Transverse colon (tissue), 4 donors: ENCODE data around the gene CFI. TPM values are rescaled to one million over a fixed set of nuclear protein-coding genes. Genes with fewer than 3 reads are reported as not detected.

Experiments used
- DNase-seq: peaks from one replicate; pipeline ENCODE4 v3.0.0-alpha.2; 2019
- H3K27ac ChIP-seq, 4 donors: fragments of 200-600 bp; sonication (generic); 2 replicates each; pipeline ENCODE4 v1.5.1; 2016 to 2018; ENCODE audit warnings: inconsistent platforms in 4 of 4
- H3K27me3 ChIP-seq: fragments of 200-600 bp; sonication (generic); 2 replicates; pipeline ENCODE4 v1.5.1; 2017; ENCODE audit warnings: inconsistent platforms
- H3K36me3 ChIP-seq, 4 donors: fragments of 200-600 bp; sonication (generic); 2 replicates each; pipeline ENCODE4 v1.5.1; 2017 to 2019; ENCODE audit warnings: inconsistent platforms in 4 of 4
- H3K4me1 ChIP-seq, 4 donors: fragments of 200-600 bp; sonication (generic); 2 replicates each; pipeline ENCODE4 v1.5.1; 2017 to 2020; ENCODE audit warnings: inconsistent platforms in 4 of 4
- H3K4me3 ChIP-seq, 4 donors: fragments of 200-600 bp; sonication (generic); 1 replicate in 1 of 4; 2 replicates in 3 of 4; pipeline versions ENCODE4 v1.5.1 to v1.6.1; 2017 to 2019; ENCODE audit warnings: inconsistent platforms in 4 of 4
- H3K9me3 ChIP-seq, 2 donors: fragments of 200-600 bp; sonication (generic); 2 replicates each; pipeline ENCODE4 v1.5.1; 2017 to 2019; ENCODE audit warnings: inconsistent platforms in 2 of 2
- CTCF ChIP-seq, 5 experiments: fragments of 200-600 bp in 3 of 5; fragments of 450-650 bp in 2 of 5; sonication (generic) in 3 of 5; IDR thresholded peaks; 1 replicate in 2 of 5; 2 replicates in 3 of 5; pipeline ENCODE4 v1.5.1; 2016 to 2017; ENCODE audit warnings: antibody characterized with exemption in 5 of 5, inconsistent platforms in 3 of 5, mild to moderate bottlenecking in 2 of 5, moderate library complexity in 1 of 5
- EP300 ChIP-seq: sonication (generic); formaldehyde crosslinking; IDR thresholded peaks from one replicate; pipeline ENCODE4 v1.6.1; 2017; ENCODE audit warnings: antibody characterized with exemption, low read depth
- POLR2A ChIP-seq: fragments of 450-650 bp; IDR thresholded peaks from one replicate; pipeline ENCODE4 v1.6.1; 2016; ENCODE audit warnings: antibody characterized with exemption, mild to moderate bottlenecking, moderate library complexity
- POLR2AphosphoS5 ChIP-seq, 3 donors: sonication (generic); formaldehyde crosslinking; IDR thresholded peaks; one replicate each; pipeline ENCODE4 v1.6.1; 2016; ENCODE audit warnings: antibody characterized with exemption in 3 of 3
- WGBS, 2 donors: methylation state at CpG; one replicate each; pipeline ENCODE4 v1.1.5; 2018; ENCODE audit warnings: low coverage in 1 of 2; 5-methylcytosine and 5-hydroxymethylcytosine counted together
- in situ Hi-C, 4 donors: fragments of 200-750 bp; cut with MboI; loops; one replicate each; pipeline versions ENCODE4 v1.15.0 to v1.15.1; 2017; ENCODE audit warnings: low sequenced_read_pairs in 3 of 4, low pct_ligation_motif_present in 1 of 4, low pct_unique_long_range_greater_than_20kb in 1 of 4
- intact Hi-C: fragments of 100-400 bp; cut with DNase I; formaldehyde crosslinking; loops from one replicate; pipeline ENCODE4 v1.15.1; 2023; ENCODE audit warnings: low total_unique reads
- total RNA-seq, 4 donors: library from RNA; depleted of rRNA; stranded (reverse); fragments of >200 nt; gene quantifications; one replicate each; pipeline ENCODE4 v1.1.0, GENCODE V29; 2016

CFI gene
- total RNA-seq, 4 donors from 2014 or later, result 1.9 to 5.6 (median 4.1) TPM; not detected in 1

GRCh38 chr4:109733728-109734127 lies 68.1 kb downstream of the CFI start:
- intact Hi-C loops, result no loop called here
- TF ChIP-seq POLR2AphosphoS5 (IDR thresholded peaks at IDR 0.05) (no peak), POLR2A (no peak), EP300 (no peak), CTCF (IDR thresholded peaks at IDR 0.05) (no peak)
- in situ Hi-C loops, result no loop called here
- DNase-seq, result no peak
- peaks cover 5 to 17% (median 7%) of the 10 kb centered on the region in 4 donors for H3K4me1 ChIP-seq
- 90 to 100% methylated on average over 1 to 5 of the region's 5 CpGs for WGBS, 2 donors
- H3K36me3 ChIP-seq, result no peaks in the 10 kb centered on the region
- no peak overlapping the region for H3K4me3 ChIP-seq
- H3K27ac ChIP-seq, result no peak overlapping the region
- H3K27me3 ChIP-seq, result no peaks in the 10 kb centered on the region
- no peaks in the 10 kb centered on the region for H3K9me3 ChIP-seq

GRCh38 chr4:109730619-109731545 lies 70.9 kb downstream of the CFI start:
- Histone ChIP-seq H3K36me3 (no peaks in the 10 kb centered on the region), H3K4me1 (peaks cover 5 to 23% (median 13%) of the 10 kb centered on the region in 4 donors), H3K4me3 (peak overlapping the region; percentile 58 to 87 (median 72)), H3K27me3 (no peaks in the 10 kb centered on the region), H3K27ac (peak overlapping the region; percentile 90 to 94 (median 90)), H3K9me3 (no peaks in the 10 kb centered on the region)
- no peak for DNase-seq
- in situ Hi-C loops (no loop called here), intact Hi-C loops (no loop called here)
- TF ChIP-seq CTCF (IDR thresholded peaks at IDR 0.05) (no peak), EP300 (no peak), POLR2A (peak; percentile 19), POLR2AphosphoS5 (IDR thresholded peaks at IDR 0.05) (no peak)
- WGBS, 2 donors, result 53 to 78% methylated on average over 11 to 21 of the region's 21 CpGs

GRCh38 chr4:109729718-109730618 lies 71.8 kb downstream of the CFI start, which contains the start of gene PLA2G12A:
Gene PLA2G12A (minus strand): TSS chr4:109730070. CDS start chr4:109729809, 261 bp downstream.
- 0% methylated on average over 1 to 51 of the region's 83 CpGs for WGBS, 2 donors
- Histone ChIP-seq H3K36me3 (no peaks in the 10 kb centered on the region), H3K27ac (peak within 1 kb of the TSS; percentile 90 to 94 (median 90)), H3K4me3 (peak within 1 kb of the TSS; percentile 58 to 87 (median 72)), H3K9me3 (no peaks in the 10 kb centered on the region), H3K4me1 (peaks cover 5 to 23% (median 13%) of the 10 kb centered on the region in 4 donors), H3K27me3 (no peaks in the 10 kb centered on the region)
- intact Hi-C loops, result no loop called here
- DNase-seq, result peak; percentile 89
- peak; percentile 68 to 88 (median 85) for TF ChIP-seq POLR2AphosphoS5 (IDR thresholded peaks at IDR 0.05)
- TF ChIP-seq POLR2A, result peak; percentile 78
- TF ChIP-seq CTCF (IDR thresholded peaks at IDR 0.05), result no peak
- no peak for TF ChIP-seq EP300
- in situ Hi-C loops, result loop anchor here in 1 of 4 donors (10.0 kb wide), 1 partner anchor 85 kb away; the partner anchor contains the start of gene GAR1
